22Rv1 (cell line): Measurements from ENCODE around the gene GADL1.

Source experiments
- CTCF ChIP-seq: fragments of 450-650 bp; IDR thresholded peaks from 2 replicates; pipeline ENCODE4 v1.5.1; 2017; ENCODE audit warnings: mild to moderate bottlenecking
- ZFX ChIP-seq: fragments of 450-650 bp; IDR thresholded peaks from 2 replicates; pipeline ENCODE4 v1.6.1; 2017; ENCODE audit warnings: antibody characterized with exemption, borderline replicate concordance

- no peak for TF ChIP-seq CTCF
- TF ChIP-seq ZFX = no peak
Measured at GRCh38 chr3:30872879-30873278, 21.6 kb downstream of the GADL1 start.
